ENCODE measurements around the gene ALLC. TPM values are rescaled to one million over a fixed set of nuclear protein-coding genes. Genes with fewer than 3 reads are reported as not detected.
"Not testable (repeated sequence)": the region's sequence is repeated elsewhere in the genome, so short reads cannot be mapped to it uniquely, and the experiment has no call there.

The ALLC gene
- total and polyA plus RNA-seq, 8 donors = not detected

DNA sequence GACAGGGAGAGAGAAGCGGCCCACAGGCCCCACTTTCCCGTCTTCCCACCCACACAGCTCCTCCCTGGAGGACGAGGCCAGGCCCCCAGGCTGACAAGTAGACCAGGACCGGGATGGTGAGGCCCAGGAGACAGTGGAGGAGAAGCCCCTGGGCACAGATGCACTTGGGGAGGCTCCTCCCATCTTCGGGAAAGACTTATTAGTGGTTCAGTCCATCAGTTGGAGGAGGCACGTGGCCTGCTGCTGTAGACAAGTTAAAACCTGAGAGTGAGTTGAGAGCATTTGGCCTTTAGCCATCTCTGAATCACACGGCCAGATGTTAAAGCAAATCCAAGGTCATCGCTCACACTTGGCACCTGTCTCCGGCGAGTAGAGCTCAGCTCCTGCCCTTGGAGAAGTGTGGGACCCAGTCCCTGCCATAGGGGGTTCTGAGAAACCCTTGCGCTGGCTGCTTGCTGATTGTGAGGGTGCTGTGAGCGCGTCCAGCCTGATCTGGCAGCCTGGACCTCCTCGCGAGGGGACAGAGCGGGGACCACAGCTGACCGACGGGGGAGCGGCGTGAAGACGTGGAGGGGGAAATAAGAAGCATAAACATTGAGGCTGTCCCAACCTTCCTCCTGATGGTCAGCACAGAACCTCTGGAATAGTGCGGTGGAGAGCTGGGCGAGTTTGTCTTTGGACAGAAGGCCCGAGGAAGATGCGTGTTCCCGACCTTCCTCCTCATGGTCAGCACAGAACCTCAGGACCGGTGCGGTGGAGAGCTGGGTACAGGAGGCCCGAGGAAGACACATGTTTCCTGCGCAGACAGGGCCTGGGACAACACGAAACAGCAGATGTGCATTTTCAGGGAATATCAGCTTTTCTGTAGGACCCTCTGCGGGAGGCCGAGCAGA is 24.7 kb upstream of the ALLC start:
- TF ChIP-seq EP300 (IDR thresholded peaks at IDR 0.05) (no peak), POLR2AphosphoS5 (IDR thresholded peaks at IDR 0.05) (no peak), POLR2A (IDR thresholded peaks at IDR 0.05) (no peak)
- TF ChIP-seq, protein P1, sequence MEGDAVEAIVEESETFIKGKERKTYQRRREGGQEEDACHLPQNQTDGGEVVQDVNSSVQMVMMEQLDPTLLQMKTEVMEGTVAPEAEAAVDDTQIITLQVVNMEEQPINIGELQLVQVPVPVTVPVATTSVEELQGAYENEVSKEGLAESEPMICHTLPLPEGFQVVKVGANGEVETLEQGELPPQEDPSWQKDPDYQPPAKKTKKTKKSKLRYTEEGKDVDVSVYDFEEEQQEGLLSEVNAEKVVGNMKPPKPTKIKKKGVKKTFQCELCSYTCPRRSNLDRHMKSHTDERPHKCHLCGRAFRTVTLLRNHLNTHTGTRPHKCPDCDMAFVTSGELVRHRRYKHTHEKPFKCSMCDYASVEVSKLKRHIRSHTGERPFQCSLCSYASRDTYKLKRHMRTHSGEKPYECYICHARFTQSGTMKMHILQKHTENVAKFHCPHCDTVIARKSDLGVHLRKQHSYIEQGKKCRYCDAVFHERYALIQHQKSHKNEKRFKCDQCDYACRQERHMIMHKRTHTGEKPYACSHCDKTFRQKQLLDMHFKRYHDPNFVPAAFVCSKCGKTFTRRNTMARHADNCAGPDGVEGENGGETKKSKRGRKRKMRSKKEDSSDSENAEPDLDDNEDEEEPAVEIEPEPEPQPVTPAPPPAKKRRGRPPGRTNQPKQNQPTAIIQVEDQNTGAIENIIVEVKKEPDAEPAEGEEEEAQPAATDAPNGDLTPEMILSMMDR (IDR thresholded peaks at IDR 0.05) = no peak
- H3K4me1 ChIP-seq = peaks cover 0 to 8% (median 0%) of the 10 kb centered on the region in 4 donors
- peak in 1 of 2 donors; percentile 64 for DNase-seq
- intact Hi-C loops (cut with DNase I; ENCODE audit: low total_unique reads) = no loop called here
- 77 to 81% (median 78%) methylated on average over 27 to 33 of the region's 33 CpGs for WGBS, 5 donors
- no peak overlapping the region for H3K27ac ChIP-seq
- H3K4me3 ChIP-seq = no peak overlapping the region
- H3K9me3 ChIP-seq = no peaks in the 10 kb centered on the region
- no peaks in the 10 kb centered on the region for H3K36me3 ChIP-seq
- H3K27me3 ChIP-seq = peaks cover 0 to 5% (median 0%) of the 10 kb centered on the region in 3 donors

DNA sequence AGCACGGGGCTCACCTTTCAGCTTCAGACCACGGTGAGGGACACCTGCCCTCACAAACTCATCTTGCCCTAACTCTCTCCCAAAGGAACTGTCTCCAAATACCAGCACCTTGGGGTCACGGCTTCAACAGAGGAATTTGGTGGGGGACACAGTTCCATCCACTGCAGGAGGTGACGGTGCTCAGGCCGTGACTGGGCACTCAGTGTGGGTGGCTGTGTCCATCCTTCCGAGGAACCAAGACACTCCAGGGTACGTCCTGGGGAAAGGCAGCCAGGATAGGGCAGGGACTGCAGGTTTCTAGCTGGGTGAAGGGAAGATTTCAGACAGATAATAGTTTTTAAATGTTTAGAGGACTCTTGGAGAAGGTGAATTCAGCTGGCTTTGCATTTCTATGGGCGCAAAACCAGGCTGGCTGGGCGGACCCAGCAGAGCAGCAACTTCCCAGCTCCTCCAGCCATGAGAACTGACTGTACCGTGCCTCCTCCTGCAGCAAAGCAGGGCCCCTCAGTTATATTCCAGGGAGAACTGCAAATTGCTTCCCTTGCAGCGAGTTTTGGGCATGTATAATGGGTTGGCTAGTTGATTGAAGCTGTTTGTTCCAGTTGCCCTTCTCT is 23.9 kb upstream of the ALLC start:
- no peak overlapping the region for H3K4me3 ChIP-seq
- 84 to 90% (median 88%) methylated on average over 9 to 11 of the region's 11 CpGs for WGBS, 5 donors
- H3K36me3 ChIP-seq = no peaks in the 10 kb centered on the region
- no peaks in the 10 kb centered on the region for H3K9me3 ChIP-seq
- no peak overlapping the region for H3K27ac ChIP-seq
- H3K27me3 ChIP-seq = peaks cover 0 to 5% (median 0%) of the 10 kb centered on the region in 3 donors
- no peak for TF ChIP-seq EP300 (IDR thresholded peaks at IDR 0.05)
- no peak for TF ChIP-seq POLR2A (IDR thresholded peaks at IDR 0.05)
- TF ChIP-seq POLR2AphosphoS5 (IDR thresholded peaks at IDR 0.05) = no peak
- TF ChIP-seq, protein P1 (IDR thresholded peaks at IDR 0.05) = no peak
- intact Hi-C loops (cut with DNase I; ENCODE audit: low total_unique reads) = no loop called here
- peaks cover 0 to under 1% (median 0%) of the 10 kb centered on the region in 4 donors for H3K4me1 ChIP-seq
- peak in 1 of 2 donors; percentile 0 for DNase-seq

DNA sequence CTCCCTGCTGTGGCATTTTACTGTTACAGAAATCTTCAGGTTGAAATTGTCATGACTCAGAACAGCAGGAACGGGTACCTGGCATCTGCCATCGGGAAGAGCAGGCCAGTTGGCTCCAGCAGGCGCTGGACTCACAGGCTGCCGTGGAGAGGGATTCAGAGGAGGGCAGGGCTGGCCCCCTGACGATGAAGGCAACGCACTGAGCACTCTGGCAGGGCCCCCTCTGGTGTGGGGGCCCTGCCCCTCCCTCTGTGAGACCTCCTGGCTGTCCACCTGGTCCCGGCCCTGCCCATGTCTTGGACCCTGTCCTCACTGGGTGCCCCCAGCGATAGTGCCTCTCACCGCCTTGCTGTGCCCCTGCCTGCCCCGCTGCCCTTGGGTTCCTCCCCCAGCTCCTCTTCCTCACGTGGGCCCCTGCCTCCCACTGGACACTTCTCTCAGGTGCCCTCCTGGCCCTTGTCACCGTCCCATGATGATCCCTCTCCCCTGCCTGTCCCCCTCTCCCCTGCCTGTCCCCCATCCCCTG is 23.3 kb upstream of the ALLC start:
- Histone ChIP-seq H3K4me1 (no peaks in the 10 kb centered on the region), H3K9me3 (no peaks in the 10 kb centered on the region), H3K4me3 (no peak overlapping the region), H3K27me3 (peaks cover 0 to 5% (median 4%) of the 10 kb centered on the region in 3 donors), H3K27ac (no peak overlapping the region), H3K36me3 (no peaks in the 10 kb centered on the region)
- intact Hi-C loops (cut with DNase I; ENCODE audit: low total_unique reads) = no loop called here
- TF ChIP-seq POLR2AphosphoS5 (IDR thresholded peaks at IDR 0.05) (no peak), POLR2A (IDR thresholded peaks at IDR 0.05) (no peak), EP300 (IDR thresholded peaks at IDR 0.05) (no peak)
- TF ChIP-seq, protein P1 (IDR thresholded peaks at IDR 0.05) = no peak
- WGBS, 5 donors = 72 to 93% (median 84%) methylated on average over 4 to 12 of the region's 12 CpGs
- peak; percentile 2 to 10 for DNase-seq

DNA sequence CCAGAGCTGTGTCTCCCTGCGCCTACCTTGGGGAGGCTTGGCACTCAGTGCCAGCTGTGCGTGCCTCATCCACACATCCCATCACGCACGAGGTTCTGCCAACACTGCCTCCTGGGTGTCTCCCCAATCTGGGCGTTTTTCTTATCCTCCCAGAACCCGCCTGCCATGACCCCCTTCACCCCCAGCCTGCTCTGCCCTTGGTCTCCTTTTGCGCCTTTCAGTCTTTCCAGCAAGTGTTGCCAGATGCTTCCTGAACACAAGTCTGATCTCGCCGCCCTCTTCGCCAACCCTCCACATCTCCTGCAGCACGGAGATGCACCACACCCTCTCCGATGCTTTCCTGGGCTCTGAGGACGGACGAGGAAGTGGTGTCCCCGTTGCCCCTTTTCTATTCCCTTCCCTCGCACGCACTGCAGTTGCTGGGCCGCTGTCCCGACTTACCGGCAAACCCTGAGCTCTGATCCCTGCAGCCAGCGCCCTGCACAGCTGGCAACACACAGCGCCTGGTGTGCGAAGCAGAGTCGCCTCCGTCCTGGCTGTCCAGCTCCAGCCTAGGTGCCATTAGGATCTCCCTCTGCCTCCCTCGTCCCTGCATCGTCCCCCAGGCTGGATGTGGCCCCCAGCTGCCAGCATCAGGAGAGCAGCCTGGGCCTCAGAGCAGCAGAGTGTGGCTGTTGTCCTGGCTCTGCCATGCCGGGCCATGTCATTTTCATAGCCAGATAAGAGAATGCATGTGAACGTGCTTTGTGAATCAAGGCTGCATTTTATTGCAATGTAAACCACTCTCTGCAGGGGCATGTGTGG is 22.6 kb upstream of the ALLC start:
- no peak overlapping the region for H3K27ac ChIP-seq
- H3K9me3 ChIP-seq = no peaks in the 10 kb centered on the region
- H3K4me3 ChIP-seq = no peak overlapping the region
- peaks cover 0 to 5% (median 5%) of the 10 kb centered on the region in 3 donors for H3K27me3 ChIP-seq
- WGBS, 5 donors = 71 to 80% (median 73%) methylated on average over 28 to 29 of the region's 29 CpGs
- no peaks in the 10 kb centered on the region for H3K36me3 ChIP-seq
- peak; percentile 1 to 21 for DNase-seq
- intact Hi-C loops (cut with DNase I; ENCODE audit: low total_unique reads) = no loop called here
- no peaks in the 10 kb centered on the region for H3K4me1 ChIP-seq
- TF ChIP-seq EP300 (IDR thresholded peaks at IDR 0.05) = no peak
- TF ChIP-seq, protein P1 (IDR thresholded peaks at IDR 0.05) = no peak
- no peak for TF ChIP-seq POLR2A (IDR thresholded peaks at IDR 0.05)
- TF ChIP-seq POLR2AphosphoS5 (IDR thresholded peaks at IDR 0.05) = no peak

DNA sequence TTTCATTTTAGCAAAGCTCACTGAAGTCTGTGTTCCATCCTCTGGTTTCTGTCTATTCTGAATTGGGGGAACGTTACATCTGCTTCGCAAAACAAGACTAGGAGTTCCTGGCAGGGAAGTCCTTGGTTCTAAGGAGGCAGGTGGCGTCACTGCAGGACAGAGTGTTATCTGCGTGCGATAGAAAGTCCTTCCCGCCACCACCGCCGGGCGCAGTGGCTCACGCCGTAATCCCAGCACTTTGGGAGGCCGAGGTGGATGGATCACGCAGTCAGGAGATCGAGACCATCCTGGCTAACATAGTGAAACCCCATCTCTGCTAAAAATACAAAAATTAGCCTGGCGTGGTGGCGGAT is 22.0 kb upstream of the ALLC start:
- H3K4me1 ChIP-seq; H3K27ac ChIP-seq; H3K27me3 ChIP-seq; H3K9me3 ChIP-seq; intact Hi-C loops (cut with DNase I; ENCODE audit: low total_unique reads); H3K36me3 ChIP-seq; H3K4me3 ChIP-seq: not testable (repeated sequence)
- DNase-seq = peak; percentile 2 to 20
- WGBS, 5 donors = 86 to 95% (median 89%) methylated on average over 16 of the region's 16 CpGs
